ENCODE results near the gene STPG4. TPM values are rescaled to one million over a fixed set of nuclear protein-coding genes. Genes with fewer than 3 reads are reported as not detected.
"Not testable (repeated sequence)": the region's sequence is repeated elsewhere in the genome, so short reads cannot be mapped to it uniquely, and the experiment has no call there.

STPG4 gene
- total RNA-seq, 2 donors from 2014 or later, result 0.15 to 0.42 TPM

DNA sequence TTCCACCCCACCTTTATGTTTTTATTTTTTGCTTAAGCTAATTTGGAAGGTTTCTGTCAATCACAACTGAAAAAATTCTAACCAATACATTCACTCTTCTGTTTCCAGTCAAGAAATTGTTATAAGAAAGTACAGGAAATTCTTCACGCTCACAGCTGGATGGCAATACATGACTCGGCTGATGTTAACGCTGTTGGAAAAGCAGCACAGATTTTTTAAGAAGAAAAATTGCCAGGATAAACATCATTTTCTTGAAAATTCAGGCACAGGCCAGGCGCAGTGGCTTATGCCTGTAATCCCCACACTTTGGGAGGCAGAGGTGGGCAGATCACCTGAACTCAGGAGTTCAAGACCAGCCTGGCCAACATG lies 46.1 kb downstream of the STPG4 start:
- DNase-seq, result no peak
- Histone ChIP-seq H3K27me3 (ENCODE audit: control insufficient read depth, insufficient read depth, low read length, poor library complexity, severe bottlenecking) (no peaks in the 10 kb centered on the region), H3K9ac (ENCODE audit: extremely low read depth, low read length, poor library complexity, severe bottlenecking) (no peak overlapping the region), H3K36me3 (ENCODE audit: control insufficient read depth, insufficient read depth, low read length) (no peaks in the 10 kb centered on the region), H3K27ac (ENCODE audit: low read depth, low read length) (no peak overlapping the region), H3K9me3 (ENCODE audit: control insufficient read depth, low read length) (peaks cover 11% of the 10 kb centered on the region), H3K4me3 (ENCODE audit: low read length) (peak overlapping the region; percentile 58), H3K4me1 (ENCODE audit: control insufficient read depth, insufficient read depth, low read length) (no peaks in the 10 kb centered on the region)
- no peaks in the 10 kb centered on the region for H3K36me3 Mint-ChIP-seq (ENCODE audit: low read depth)
- peaks cover 20% of the 10 kb centered on the region for H3K9me3 Mint-ChIP-seq
- TF ChIP-seq, protein P1, sequence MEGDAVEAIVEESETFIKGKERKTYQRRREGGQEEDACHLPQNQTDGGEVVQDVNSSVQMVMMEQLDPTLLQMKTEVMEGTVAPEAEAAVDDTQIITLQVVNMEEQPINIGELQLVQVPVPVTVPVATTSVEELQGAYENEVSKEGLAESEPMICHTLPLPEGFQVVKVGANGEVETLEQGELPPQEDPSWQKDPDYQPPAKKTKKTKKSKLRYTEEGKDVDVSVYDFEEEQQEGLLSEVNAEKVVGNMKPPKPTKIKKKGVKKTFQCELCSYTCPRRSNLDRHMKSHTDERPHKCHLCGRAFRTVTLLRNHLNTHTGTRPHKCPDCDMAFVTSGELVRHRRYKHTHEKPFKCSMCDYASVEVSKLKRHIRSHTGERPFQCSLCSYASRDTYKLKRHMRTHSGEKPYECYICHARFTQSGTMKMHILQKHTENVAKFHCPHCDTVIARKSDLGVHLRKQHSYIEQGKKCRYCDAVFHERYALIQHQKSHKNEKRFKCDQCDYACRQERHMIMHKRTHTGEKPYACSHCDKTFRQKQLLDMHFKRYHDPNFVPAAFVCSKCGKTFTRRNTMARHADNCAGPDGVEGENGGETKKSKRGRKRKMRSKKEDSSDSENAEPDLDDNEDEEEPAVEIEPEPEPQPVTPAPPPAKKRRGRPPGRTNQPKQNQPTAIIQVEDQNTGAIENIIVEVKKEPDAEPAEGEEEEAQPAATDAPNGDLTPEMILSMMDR (conservative IDR thresholded peaks at IDR 0.05), result no peak
- no peaks in the 10 kb centered on the region for H3K4me1 Mint-ChIP-seq
- H3K27ac Mint-ChIP-seq, result no peak overlapping the region
- WGBS, 2 experiments (ENCODE audit: insufficient coverage in 1 of 2, insufficient read length in 1 of 2), result 95 to 97% methylated on average over 4 of the region's 4 CpGs
- peaks cover 11% of the 10 kb centered on the region for H3K27me3 Mint-ChIP-seq (ENCODE audit: insufficient read depth)
- H3K4me3 Mint-ChIP-seq, result no peak overlapping the region

DNA sequence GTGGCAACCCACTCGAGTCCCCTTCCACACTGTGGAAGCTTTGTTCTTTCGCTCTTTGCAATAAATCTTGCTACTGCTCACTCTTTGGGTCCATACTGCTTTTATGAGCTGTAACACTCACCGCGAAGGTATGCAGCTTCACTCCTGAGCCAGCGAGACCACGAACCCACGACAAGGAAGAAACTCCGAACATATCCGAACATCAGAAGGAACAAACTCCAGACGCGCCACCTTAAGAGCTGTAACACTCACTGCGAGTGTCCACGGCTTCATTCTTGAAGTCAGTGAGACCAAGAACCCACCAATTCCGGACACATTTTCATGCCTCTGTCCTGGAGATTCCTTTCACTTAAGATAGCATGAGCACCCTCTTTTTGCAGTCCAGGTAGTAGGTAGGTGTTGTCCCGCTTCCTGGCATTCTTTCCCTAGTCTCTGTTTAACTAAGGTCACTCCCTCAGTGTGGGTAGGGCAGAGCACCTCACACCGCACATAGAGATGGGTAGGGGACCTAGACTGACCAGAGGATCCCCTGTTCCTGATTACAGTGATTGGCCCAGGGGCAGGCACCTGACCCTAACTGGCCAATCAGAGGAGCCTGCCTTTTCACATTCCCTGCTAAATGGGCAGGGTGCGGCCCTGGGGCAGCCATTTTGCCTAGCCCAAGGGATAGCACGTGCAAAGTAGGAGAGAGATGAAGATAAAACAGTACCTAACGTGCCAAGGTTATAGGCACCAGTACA lies 46.7 kb downstream of the STPG4 start:
- H3K9me3 Mint-ChIP-seq, result peaks cover 20% of the 10 kb centered on the region
- not testable (repeated sequence) for H3K4me1 Mint-ChIP-seq; H3K4me1 ChIP-seq (ENCODE audit: control insufficient read depth, insufficient read depth, low read length); H3K36me3 Mint-ChIP-seq (ENCODE audit: low read depth); H3K27ac Mint-ChIP-seq; H3K27ac ChIP-seq (ENCODE audit: low read depth, low read length); H3K27me3 ChIP-seq (ENCODE audit: control insufficient read depth, insufficient read depth, low read length, poor library complexity, severe bottlenecking); H3K36me3 ChIP-seq (ENCODE audit: control insufficient read depth, insufficient read depth, low read length); H3K9ac ChIP-seq (ENCODE audit: extremely low read depth, low read length, poor library complexity, severe bottlenecking); H3K4me3 Mint-ChIP-seq; DNase-seq
- 94 to 98% methylated on average over 14 to 18 of the region's 19 CpGs for WGBS, 2 experiments (ENCODE audit: insufficient coverage in 1 of 2, insufficient read length in 1 of 2)
- H3K27me3 Mint-ChIP-seq (ENCODE audit: insufficient read depth), result peaks cover 11% of the 10 kb centered on the region
- Histone ChIP-seq H3K9me3 (ENCODE audit: control insufficient read depth, low read length) (peaks cover 11% of the 10 kb centered on the region), H3K4me3 (ENCODE audit: low read length) (peak overlapping the region; percentile 58)

DNA sequence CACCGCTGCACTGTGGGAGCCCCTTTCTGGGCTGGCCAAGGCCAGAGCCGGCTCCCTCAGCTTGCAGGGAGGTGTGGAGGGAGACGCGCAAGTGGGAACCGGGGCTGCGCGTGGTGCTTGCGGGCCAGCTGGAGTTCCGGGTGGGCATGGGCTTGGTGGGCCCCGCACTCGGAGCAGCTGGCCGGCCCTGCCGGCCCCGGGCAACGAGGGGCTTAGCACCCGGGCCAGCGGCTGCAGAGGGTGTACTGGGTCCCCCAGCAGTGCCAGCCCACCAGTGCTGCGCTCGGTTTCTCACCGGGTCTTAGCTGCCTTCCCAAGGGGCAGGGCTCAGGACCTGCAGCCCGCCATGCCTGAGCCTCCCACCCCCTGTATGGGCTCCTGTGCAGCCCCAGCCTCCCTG lies 47.9 kb downstream of the STPG4 start:
- H3K4me3 Mint-ChIP-seq; H3K27me3 ChIP-seq (ENCODE audit: control insufficient read depth, insufficient read depth, low read length, poor library complexity, severe bottlenecking); H3K27ac ChIP-seq (ENCODE audit: low read depth, low read length); H3K9ac ChIP-seq (ENCODE audit: extremely low read depth, low read length, poor library complexity, severe bottlenecking); H3K4me3 ChIP-seq (ENCODE audit: low read length); H3K36me3 ChIP-seq (ENCODE audit: control insufficient read depth, insufficient read depth, low read length); H3K27ac Mint-ChIP-seq; H3K4me1 Mint-ChIP-seq; H3K36me3 Mint-ChIP-seq (ENCODE audit: low read depth); DNase-seq; H3K4me1 ChIP-seq (ENCODE audit: control insufficient read depth, insufficient read depth, low read length): not testable (repeated sequence)
- peaks cover 20% of the 10 kb centered on the region for H3K27me3 Mint-ChIP-seq (ENCODE audit: insufficient read depth)
- 96 to 97% methylated on average over 9 to 21 of the region's 21 CpGs for WGBS, 2 experiments (ENCODE audit: insufficient coverage in 1 of 2, insufficient read length in 1 of 2)
- peaks cover 22% of the 10 kb centered on the region for H3K9me3 Mint-ChIP-seq
- peaks cover 18% of the 10 kb centered on the region for H3K9me3 ChIP-seq (ENCODE audit: control insufficient read depth, low read length)

DNA sequence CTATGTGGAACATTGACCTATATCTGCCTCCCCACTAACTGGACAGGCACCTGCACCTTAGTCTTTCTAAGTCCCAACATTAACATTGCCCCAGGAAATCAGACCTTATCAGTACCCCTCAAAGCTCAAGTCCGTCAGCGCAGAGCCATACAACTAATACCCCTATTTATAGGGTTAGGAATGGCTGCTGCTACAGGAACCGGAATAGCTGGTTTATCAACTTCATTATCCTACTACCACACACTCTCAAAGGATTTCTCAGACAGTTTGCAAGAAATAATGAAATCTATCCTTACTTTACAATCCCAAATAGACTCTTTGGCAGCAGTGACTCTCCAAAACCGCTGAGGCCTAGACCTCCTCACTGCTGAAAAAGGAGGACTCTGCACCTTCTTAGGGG lies 48.9 kb downstream of the STPG4 start:
- not testable (repeated sequence) for H3K9ac ChIP-seq (ENCODE audit: extremely low read depth, low read length, poor library complexity, severe bottlenecking); H3K36me3 Mint-ChIP-seq (ENCODE audit: low read depth); H3K4me3 ChIP-seq (ENCODE audit: low read length); H3K4me1 Mint-ChIP-seq; DNase-seq; H3K27me3 ChIP-seq (ENCODE audit: control insufficient read depth, insufficient read depth, low read length, poor library complexity, severe bottlenecking); H3K4me3 Mint-ChIP-seq; H3K36me3 ChIP-seq (ENCODE audit: control insufficient read depth, insufficient read depth, low read length); H3K27ac Mint-ChIP-seq; H3K4me1 ChIP-seq (ENCODE audit: control insufficient read depth, insufficient read depth, low read length); H3K27ac ChIP-seq (ENCODE audit: low read depth, low read length)
- WGBS, 2 experiments (ENCODE audit: insufficient coverage in 1 of 2, insufficient read length in 1 of 2), result 93 to 100% methylated on average over 2 to 3 of the region's 4 CpGs
- peaks cover 25% of the 10 kb centered on the region for H3K9me3 ChIP-seq (ENCODE audit: control insufficient read depth, low read length)
- H3K27me3 Mint-ChIP-seq (ENCODE audit: insufficient read depth), result peaks cover 30% of the 10 kb centered on the region
- peaks cover 32% of the 10 kb centered on the region for H3K9me3 Mint-ChIP-seq

DNA sequence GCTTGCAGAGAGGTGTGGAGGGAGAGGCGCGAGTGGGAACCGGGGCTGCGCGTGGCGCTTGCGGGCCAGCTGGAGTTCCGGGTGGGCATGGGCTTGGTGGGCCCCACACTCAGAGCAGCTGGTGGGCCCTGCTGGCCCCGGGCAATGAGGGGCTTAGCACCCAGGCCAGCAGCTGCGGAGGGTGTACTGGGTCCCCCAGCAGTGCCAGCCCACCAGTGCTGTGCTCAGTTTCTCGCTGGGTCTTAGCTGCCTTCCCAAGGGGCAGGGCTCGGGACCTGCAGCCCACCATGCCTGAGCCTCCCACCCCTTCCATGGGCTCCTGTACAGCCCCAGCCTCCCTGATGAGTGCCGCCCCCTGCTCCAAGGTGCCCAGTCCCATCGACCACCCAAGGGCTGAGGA lies 55.4 kb downstream of the STPG4 start:
- H3K27ac ChIP-seq (ENCODE audit: low read depth, low read length); H3K36me3 Mint-ChIP-seq (ENCODE audit: low read depth); H3K4me3 Mint-ChIP-seq; H3K9ac ChIP-seq (ENCODE audit: extremely low read depth, low read length, poor library complexity, severe bottlenecking); H3K27ac Mint-ChIP-seq; H3K36me3 ChIP-seq (ENCODE audit: control insufficient read depth, insufficient read depth, low read length); H3K27me3 ChIP-seq (ENCODE audit: control insufficient read depth, insufficient read depth, low read length, poor library complexity, severe bottlenecking); DNase-seq; H3K4me1 ChIP-seq (ENCODE audit: control insufficient read depth, insufficient read depth, low read length); H3K4me3 ChIP-seq (ENCODE audit: low read length): not testable (repeated sequence)
- peaks cover 14% of the 10 kb centered on the region for H3K4me1 Mint-ChIP-seq
- peaks cover 69% of the 10 kb centered on the region for H3K27me3 Mint-ChIP-seq (ENCODE audit: insufficient read depth)
- 95% methylated on average over 14 of the region's 14 CpGs; no CpG with 5 or more reads in 1 of the 2 experiments for WGBS, 2 experiments (ENCODE audit: insufficient coverage in 1 of 2, insufficient read length in 1 of 2)
- peaks cover 29% of the 10 kb centered on the region for H3K9me3 ChIP-seq (ENCODE audit: control insufficient read depth, low read length)
- H3K9me3 Mint-ChIP-seq, result peaks cover 27% of the 10 kb centered on the region
